ENCODE measurements around the gene TOMM70.

The TOMM70 gene

GRCh38 chr3:100396967-100397366, 3.9 kb downstream of the TOMM70 start:
- H3K4me1 ChIP-seq (ENCODE audit: low read length) = peaks cover 4% of the 10 kb centered on the region
- H3K9ac ChIP-seq (ENCODE audit: low read length) = no peak overlapping the region
- H4K20me1 ChIP-seq (ENCODE audit: insufficient read depth, low read length) = peaks cover 18% of the 10 kb centered on the region; the same call in 1 of the 2 replicates
- peaks cover 89% of the 10 kb centered on the region for H3K79me2 ChIP-seq (ENCODE audit: low read length)
- H3K4me3 ChIP-seq (ENCODE audit: low read length) = no peak overlapping the region
- no peak overlapping the region for H3K27ac ChIP-seq (ENCODE audit: low read length)
- TF ChIP-seq EZH2phosphoT487 (IDR thresholded peaks at IDR 0.05; ENCODE audit: low read length) (no peak), EZH2 (optimal IDR thresholded peaks at IDR 0.05; ENCODE audit: low read depth, low read length) (no peak), CTCF (IDR thresholded peaks at IDR 0.05; ENCODE audit: low read length) (no peak)
- no peak overlapping the region for H2AFZ ChIP-seq (ENCODE audit: low read length)
- H3F3A ChIP-seq (ENCODE audit: insufficient read depth, low read length) = peaks cover 6% of the 10 kb centered on the region
- H3K9me3 ChIP-seq (replicated peaks; ENCODE audit: insufficient read depth, low read length) = no peaks in the 10 kb centered on the region
- H3K4me2 ChIP-seq (ENCODE audit: low read depth, low read length) = no peak overlapping the region
- no peaks in the 10 kb centered on the region for H3K27me3 ChIP-seq (replicated peaks; ENCODE audit: insufficient read depth, low read length)
- no peaks in the 10 kb centered on the region; the same call in 1 of the 2 replicates for H3K36me3 ChIP-seq (replicated peaks; ENCODE audit: insufficient read depth, low read length)
- H3K9me2 ChIP-seq (replicated peaks; ENCODE audit: insufficient read depth, low read length) = no peaks in the 10 kb centered on the region
- no peak for DNase-seq

- Histone ChIP-seq H3K36me3 (replicated peaks; ENCODE audit: insufficient read depth, low read length) (no peaks in the 10 kb centered on the region; the same call in 1 of the 2 replicates), H3K79me2 (ENCODE audit: low read length) (peaks cover 100% of the 10 kb centered on the region), H3K27ac (ENCODE audit: low read length) (no peak overlapping the region), H3K27me3 (replicated peaks; ENCODE audit: insufficient read depth, low read length) (no peaks in the 10 kb centered on the region), H3K9me2 (replicated peaks; ENCODE audit: insufficient read depth, low read length) (no peaks in the 10 kb centered on the region), H3K4me3 (ENCODE audit: low read length) (no peak overlapping the region), H2AFZ (ENCODE audit: low read length) (no peak overlapping the region), H4K20me1 (ENCODE audit: insufficient read depth, low read length) (peaks cover 21% of the 10 kb centered on the region; the same call in 1 of the 2 replicates), H3F3A (ENCODE audit: insufficient read depth, low read length) (no peaks in the 10 kb centered on the region), H3K9ac (ENCODE audit: low read length) (no peak overlapping the region), H3K4me1 (ENCODE audit: low read length) (peaks cover 4% of the 10 kb centered on the region), H3K4me2 (ENCODE audit: low read depth, low read length) (no peak overlapping the region), H3K9me3 (replicated peaks; ENCODE audit: insufficient read depth, low read length) (no peaks in the 10 kb centered on the region)
- no peak for DNase-seq
- TF ChIP-seq EZH2phosphoT487 (IDR thresholded peaks at IDR 0.05; ENCODE audit: low read length) (no peak), CTCF (IDR thresholded peaks at IDR 0.05; ENCODE audit: low read length) (no peak), EZH2 (optimal IDR thresholded peaks at IDR 0.05; ENCODE audit: low read depth, low read length) (no peak)
Measured at GRCh38 chr3:100395679-100396431, 5.0 kb downstream of the TOMM70 start.

GRCh38 chr3:100389025-100389424, 11.9 kb downstream of the TOMM70 start:
- H4K20me1 ChIP-seq (ENCODE audit: insufficient read depth, low read length) = peaks cover 19% of the 10 kb centered on the region; the same call in 1 of the 2 replicates
- H2AFZ ChIP-seq (ENCODE audit: low read length) = no peak overlapping the region
- peaks cover 8% of the 10 kb centered on the region; the same call in 1 of the 2 replicates for H3K36me3 ChIP-seq (replicated peaks; ENCODE audit: insufficient read depth, low read length)
- H3K27me3 ChIP-seq (replicated peaks; ENCODE audit: insufficient read depth, low read length) = no peaks in the 10 kb centered on the region
- no peak overlapping the region for H3K9ac ChIP-seq (ENCODE audit: low read length)
- no peak overlapping the region for H3K27ac ChIP-seq (ENCODE audit: low read length)
- H3K4me3 ChIP-seq (ENCODE audit: low read length) = no peak overlapping the region
- H3K9me3 ChIP-seq (replicated peaks; ENCODE audit: insufficient read depth, low read length) = no peaks in the 10 kb centered on the region
- H3K4me1 ChIP-seq (ENCODE audit: low read length) = no peaks in the 10 kb centered on the region
- no peak for TF ChIP-seq EZH2phosphoT487 (IDR thresholded peaks at IDR 0.05; ENCODE audit: low read length)
- no peaks in the 10 kb centered on the region for H3K9me2 ChIP-seq (replicated peaks; ENCODE audit: insufficient read depth, low read length)
- no peak for DNase-seq
- H3K79me2 ChIP-seq (ENCODE audit: low read length) = peaks cover 97% of the 10 kb centered on the region
- H3K4me2 ChIP-seq (ENCODE audit: low read depth, low read length) = no peak overlapping the region
- H3F3A ChIP-seq (ENCODE audit: insufficient read depth, low read length) = no peaks in the 10 kb centered on the region; the same call in 1 of the 2 replicates
